Progenitor cell of endocrine pancreas (in vitro differentiated cells): ENCODE data around the gene MTCL1. TPM values are rescaled to one million over a fixed set of nuclear protein-coding genes. Genes with fewer than 3 reads are reported as not detected.

Experiments
- DNase-seq: peaks from one replicate; pipeline ENCODE4 v3.0.0; 2021; ENCODE audit warnings: low spot score; ENCODE audit not compliant: unreplicated experiment
- H3K27ac Mint-ChIP-seq: 2 replicates; pipeline ENCODE4 v1.8.0; 2021; ENCODE audit warnings: mild to moderate bottlenecking, moderate library complexity, mixed read lengths
- H3K27me3 Mint-ChIP-seq: 2 replicates; pipeline ENCODE4 v1.8.0; 2021; ENCODE audit warnings: mixed read lengths
- H3K36me3 Mint-ChIP-seq: 2 replicates; pipeline ENCODE4 v1.8.0; 2022; ENCODE audit warnings: mixed read lengths; ENCODE audit not compliant: insufficient read depth
- H3K4me1 Mint-ChIP-seq: 2 replicates; pipeline ENCODE4 v1.8.0; 2021; ENCODE audit warnings: low read depth, mixed read lengths
- H3K4me3 Mint-ChIP-seq: 2 replicates; pipeline ENCODE4 v1.8.0; 2021; ENCODE audit warnings: low read depth, mild to moderate bottlenecking, moderate library complexity, mixed read lengths
- H3K9me3 Mint-ChIP-seq: 2 replicates; pipeline ENCODE4 v1.8.0; 2021; ENCODE audit warnings: low read depth, mixed read lengths
- total RNA-seq: library from RNA; stranded (reverse); gene quantifications from 2 replicates; pipeline ENCODE4 v1.2.1, GENCODE V29; 2021
- TF ChIP-seq, protein P1 (sequence below): fragments of 200-600 bp; sonication (generic); IDR thresholded peaks from one replicate; pipeline ENCODE4 v1.5.0; 2021; ENCODE audit warnings: antibody characterized with exemption, mild to moderate bottlenecking; ENCODE audit not compliant: unreplicated experiment

MTCL1 gene
- total RNA-seq, 1 donor from 2014 or later = 81.5 TPM

DNA sequence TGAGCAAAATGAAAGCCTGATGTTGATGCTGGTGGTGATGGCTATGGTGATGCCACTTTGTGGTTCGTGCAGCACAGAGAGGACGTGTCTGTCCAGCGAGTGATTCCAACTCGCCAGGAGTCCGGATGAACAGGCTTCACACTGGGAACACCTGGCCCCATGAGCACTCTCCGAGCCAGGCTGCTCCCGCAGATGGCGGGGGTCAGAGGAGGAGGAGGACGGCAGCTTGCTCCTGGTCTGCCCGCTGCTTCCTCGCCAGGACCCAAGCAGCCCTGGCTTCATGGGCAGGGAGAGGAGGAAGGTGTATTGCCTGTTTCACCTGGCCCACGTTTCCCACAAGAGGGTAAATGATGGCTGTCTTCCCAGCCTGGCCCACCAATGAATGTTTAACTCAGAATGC is 121.6 kb downstream of the MTCL1 start:
- peaks cover 4% of the 10 kb centered on the region for H3K27me3 Mint-ChIP-seq
- DNase-seq = no peak
- no peak overlapping the region for H3K27ac Mint-ChIP-seq
- no peaks in the 10 kb centered on the region for H3K4me1 Mint-ChIP-seq
- TF ChIP-seq, protein P1, sequence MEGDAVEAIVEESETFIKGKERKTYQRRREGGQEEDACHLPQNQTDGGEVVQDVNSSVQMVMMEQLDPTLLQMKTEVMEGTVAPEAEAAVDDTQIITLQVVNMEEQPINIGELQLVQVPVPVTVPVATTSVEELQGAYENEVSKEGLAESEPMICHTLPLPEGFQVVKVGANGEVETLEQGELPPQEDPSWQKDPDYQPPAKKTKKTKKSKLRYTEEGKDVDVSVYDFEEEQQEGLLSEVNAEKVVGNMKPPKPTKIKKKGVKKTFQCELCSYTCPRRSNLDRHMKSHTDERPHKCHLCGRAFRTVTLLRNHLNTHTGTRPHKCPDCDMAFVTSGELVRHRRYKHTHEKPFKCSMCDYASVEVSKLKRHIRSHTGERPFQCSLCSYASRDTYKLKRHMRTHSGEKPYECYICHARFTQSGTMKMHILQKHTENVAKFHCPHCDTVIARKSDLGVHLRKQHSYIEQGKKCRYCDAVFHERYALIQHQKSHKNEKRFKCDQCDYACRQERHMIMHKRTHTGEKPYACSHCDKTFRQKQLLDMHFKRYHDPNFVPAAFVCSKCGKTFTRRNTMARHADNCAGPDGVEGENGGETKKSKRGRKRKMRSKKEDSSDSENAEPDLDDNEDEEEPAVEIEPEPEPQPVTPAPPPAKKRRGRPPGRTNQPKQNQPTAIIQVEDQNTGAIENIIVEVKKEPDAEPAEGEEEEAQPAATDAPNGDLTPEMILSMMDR = no peak
- no peak overlapping the region for H3K4me3 Mint-ChIP-seq
- H3K36me3 Mint-ChIP-seq = peaks cover 33% of the 10 kb centered on the region
- no peaks in the 10 kb centered on the region for H3K9me3 Mint-ChIP-seq

DNA sequence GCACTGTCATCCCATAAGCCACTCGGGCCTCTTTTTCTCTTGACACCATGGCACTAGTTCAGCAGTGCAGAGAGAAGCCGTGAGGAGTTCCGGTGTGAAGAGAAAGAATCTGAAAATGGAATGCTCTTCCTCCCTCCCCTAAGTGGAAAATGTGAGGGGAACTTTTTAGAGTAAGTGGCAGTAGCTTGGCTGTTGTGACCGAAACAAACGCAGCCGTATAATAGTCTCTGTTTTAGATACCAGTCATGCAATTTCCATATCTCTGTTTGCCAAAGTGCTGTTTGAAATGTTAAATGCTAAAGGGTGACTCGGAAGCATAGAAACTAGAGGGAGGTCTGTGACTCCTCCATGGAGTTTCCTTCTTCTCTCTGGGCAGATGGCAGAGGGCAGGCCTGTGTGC is 122.9 kb downstream of the MTCL1 start:
- no peak overlapping the region for H3K4me3 Mint-ChIP-seq
- peaks cover 4% of the 10 kb centered on the region for H3K27me3 Mint-ChIP-seq
- TF ChIP-seq, protein P1 = no peak
- no peaks in the 10 kb centered on the region for H3K4me1 Mint-ChIP-seq
- no peak overlapping the region for H3K27ac Mint-ChIP-seq
- DNase-seq = no peak
- peaks cover 28% of the 10 kb centered on the region for H3K36me3 Mint-ChIP-seq
- no peaks in the 10 kb centered on the region for H3K9me3 Mint-ChIP-seq

DNA sequence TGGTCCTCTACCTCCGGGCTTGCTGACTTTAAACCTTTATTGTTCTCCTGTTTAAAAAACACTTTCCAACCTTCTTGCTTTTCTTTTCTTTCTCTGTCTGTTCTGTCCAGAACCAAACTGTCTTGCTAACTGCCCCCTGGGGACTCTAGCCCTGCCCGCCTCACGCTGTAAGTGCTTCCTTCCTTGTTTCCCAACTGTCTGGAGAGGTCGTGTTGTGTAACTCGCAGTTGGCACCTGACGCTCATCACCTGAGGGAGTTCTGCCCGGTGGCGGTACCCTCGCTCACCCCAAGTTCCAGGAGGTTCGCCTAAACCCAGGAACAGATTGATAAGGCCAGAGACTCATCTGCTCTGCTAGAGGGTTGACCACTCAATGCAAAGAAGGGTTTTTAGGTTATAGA is 123.4 kb downstream of the MTCL1 start:
- DNase-seq = no peak
- TF ChIP-seq, protein P1 = no peak
- no peaks in the 10 kb centered on the region for H3K4me1 Mint-ChIP-seq
- H3K27me3 Mint-ChIP-seq = peaks cover 4% of the 10 kb centered on the region
- no peaks in the 10 kb centered on the region for H3K9me3 Mint-ChIP-seq
- no peak overlapping the region for H3K27ac Mint-ChIP-seq
- H3K36me3 Mint-ChIP-seq = peaks cover 28% of the 10 kb centered on the region
- H3K4me3 Mint-ChIP-seq = no peak overlapping the region

DNA sequence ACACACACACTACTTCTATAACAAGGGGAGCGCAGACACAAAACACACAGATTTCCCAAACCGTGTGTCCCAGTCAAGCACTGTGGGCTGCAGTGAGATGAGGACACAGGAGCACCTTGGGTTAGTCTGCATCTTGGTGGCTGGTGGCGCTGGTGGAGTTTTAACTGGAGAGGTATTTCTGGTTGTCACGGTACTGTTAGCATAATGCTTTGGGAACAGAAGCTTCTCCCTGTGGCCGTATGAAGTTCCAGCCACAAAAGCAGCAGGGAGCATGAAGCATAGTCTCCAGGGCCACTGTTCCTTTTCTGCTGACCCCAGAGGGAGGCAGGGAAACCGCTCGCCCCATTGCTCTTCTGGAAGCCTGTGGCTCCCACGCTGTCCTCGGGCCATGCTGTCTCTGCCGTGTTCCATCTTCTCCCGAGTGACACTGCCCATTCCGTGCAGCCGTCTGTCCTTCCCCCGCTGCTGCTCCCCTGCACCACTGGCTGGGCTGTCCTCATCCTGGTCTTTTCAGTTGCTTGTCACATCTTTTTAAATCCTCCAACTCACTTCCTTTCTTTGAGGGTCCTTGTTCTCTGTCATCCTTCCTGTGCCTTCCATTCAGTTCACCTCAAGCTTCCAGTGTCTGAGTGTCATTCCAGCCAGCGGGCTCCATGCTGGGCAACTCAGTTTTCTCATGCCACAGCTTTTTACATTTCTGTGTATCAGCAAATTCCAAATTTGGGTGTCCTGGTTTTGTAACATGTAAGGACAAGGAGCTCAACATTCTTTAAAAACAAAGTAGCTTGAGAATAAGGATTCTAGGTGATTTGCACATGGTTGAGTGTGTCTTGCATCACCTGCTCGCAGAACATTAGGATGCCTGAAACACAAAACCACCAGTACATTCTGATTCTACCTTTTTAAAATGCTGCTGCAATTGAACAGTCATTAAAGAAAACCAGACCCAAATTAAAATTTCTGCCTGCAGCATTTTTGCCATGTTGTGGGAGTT is 125.0 kb downstream of the MTCL1 start:
- Mint-ChIP-seq H3K27ac (no peak overlapping the region), H3K4me1 (no peaks in the 10 kb centered on the region), H3K36me3 (peaks cover 23% of the 10 kb centered on the region), H3K27me3 (peaks cover 4% of the 10 kb centered on the region), H3K4me3 (no peak overlapping the region), H3K9me3 (no peaks in the 10 kb centered on the region)
- TF ChIP-seq, protein P1 = no peak
- DNase-seq = no peak

DNA sequence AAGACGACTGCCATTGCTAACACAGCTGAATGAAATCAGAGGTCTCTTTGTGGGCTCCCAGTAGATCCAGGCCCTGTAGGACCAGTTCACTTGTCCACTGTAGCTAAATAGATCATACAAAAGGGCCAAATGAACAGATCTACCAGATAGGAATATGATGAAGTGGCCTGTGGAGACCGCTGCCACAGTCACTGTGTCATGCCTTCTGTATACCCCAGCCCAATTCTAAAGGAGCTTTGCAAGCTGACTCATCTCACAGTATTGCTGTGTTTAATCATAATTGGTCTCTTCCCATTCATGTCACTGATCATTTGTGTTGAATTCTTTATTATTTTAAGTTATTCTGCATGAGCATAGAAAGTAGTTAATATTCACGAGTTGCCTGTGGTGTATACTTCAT is 125.8 kb downstream of the MTCL1 start:
- no peak for DNase-seq
- H3K27ac Mint-ChIP-seq = no peak overlapping the region
- no peaks in the 10 kb centered on the region for H3K9me3 Mint-ChIP-seq
- no peak overlapping the region for H3K4me3 Mint-ChIP-seq
- H3K27me3 Mint-ChIP-seq = peaks cover 4% of the 10 kb centered on the region
- TF ChIP-seq, protein P1 = no peak
- no peaks in the 10 kb centered on the region for H3K4me1 Mint-ChIP-seq
- peaks cover 20% of the 10 kb centered on the region for H3K36me3 Mint-ChIP-seq
